GM18858 (cell line): ENCODE data around the gene FLOT1.

Experiments
- ATAC-seq: cut with Tn5 transposase; IDR thresholded peaks from one replicate; pipeline ENCODE4 v1.9.1; 2021; ENCODE audit not compliant: unreplicated experiment

FLOT1 gene, protein sequence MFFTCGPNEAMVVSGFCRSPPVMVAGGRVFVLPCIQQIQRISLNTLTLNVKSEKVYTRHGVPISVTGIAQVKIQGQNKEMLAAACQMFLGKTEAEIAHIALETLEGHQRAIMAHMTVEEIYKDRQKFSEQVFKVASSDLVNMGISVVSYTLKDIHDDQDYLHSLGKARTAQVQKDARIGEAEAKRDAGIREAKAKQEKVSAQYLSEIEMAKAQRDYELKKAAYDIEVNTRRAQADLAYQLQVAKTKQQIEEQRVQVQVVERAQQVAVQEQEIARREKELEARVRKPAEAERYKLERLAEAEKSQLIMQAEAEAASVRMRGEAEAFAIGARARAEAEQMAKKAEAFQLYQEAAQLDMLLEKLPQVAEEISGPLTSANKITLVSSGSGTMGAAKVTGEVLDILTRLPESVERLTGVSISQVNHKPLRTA

DNA sequence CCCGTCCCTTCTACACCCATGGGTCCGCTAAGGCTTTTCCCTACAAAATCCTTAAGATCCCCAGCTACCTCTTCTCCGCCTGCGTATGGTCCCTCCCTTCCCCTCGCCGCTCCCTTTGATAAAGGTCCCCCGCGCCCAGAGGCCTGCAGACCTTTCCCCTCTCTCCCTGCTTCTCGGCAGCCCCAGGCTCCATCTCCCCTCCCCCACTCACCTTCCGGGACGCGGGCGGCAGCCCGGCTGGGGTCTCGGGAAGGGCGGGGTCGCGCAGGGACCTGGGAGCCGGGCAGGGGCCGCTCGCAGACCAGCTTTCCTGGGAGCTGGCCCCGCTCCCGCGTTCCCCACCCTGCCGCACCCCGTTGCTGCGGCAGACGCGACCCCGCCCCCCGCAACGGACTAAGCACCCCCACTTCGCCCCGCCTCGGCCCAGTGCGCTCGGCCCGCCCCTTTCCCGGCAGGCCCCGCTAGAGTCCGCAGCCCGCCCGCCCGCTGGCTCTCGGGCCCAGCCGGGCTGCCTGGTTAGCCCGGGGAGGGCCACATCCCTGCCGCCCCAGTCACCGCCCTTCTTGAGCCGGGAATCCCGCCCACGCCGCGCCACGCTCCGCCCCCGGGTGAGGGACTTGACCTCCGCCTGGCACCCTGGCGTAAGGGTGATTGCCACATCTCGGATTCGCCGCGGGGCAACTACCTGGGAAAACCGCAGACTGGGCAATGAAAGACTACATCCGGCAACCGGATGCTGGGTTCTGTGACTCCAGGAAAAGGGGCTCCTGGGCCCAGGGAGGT lies at the start of gene FLOT1:
Gene FLOT1 (minus strand): TSS at position 372 of the 783 bp plus-strand sequence. CDS start 498 bp downstream, outside the sequence.
- ATAC-seq, result no peak

DNA sequence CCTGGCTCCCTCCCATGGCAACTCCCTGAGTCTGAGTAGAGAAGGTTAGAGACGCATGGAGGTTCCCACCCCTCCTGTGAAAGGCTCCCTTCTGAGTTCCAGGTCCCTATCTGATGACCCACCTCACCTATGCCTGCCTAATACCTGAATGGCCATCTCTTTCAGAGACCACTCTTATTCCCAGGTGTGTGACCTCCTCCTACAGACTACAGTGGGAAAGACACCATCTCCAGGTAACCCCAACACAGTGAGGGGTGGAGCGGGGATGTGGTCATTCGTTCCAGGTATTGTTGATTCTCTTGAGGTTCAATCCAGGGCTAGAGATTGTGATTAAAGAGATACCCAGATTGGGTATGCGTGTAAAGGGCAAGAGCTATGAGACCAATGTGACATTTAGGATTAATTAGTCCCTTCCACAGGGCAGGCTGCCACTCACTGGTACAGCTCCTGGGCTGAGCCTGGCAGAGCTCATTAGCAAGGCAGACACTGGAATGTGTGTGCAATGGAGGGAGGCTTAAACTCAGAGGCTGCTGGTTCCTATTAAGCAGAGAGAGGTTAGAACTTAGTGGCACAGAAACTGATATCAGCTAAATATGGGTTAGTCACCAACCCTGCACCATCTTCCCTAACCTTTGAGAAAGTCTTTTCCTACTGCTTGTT lies 48.4 kb upstream of the FLOT1 start:
- ATAC-seq, result no peak

DNA sequence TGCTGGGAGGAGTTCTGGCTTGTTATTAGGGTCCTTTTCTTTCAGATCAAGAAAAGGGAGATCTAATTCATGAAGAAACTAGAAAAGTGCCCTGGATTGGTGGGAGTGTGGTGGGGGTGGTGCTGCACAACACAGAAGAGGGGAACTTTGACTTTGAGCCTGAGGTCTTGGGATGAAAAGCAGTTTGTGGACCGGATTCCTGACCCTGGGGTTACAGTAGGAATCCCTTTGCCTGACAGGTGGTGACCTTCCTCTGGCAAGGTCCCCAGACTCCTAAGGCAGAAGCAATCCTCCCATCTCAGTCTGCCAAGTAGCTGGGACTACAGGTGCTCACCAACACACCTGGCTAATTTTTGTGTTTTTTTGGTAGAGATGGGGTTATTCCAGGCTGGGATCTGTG lies 47.1 kb upstream of the FLOT1 start:
- ATAC-seq, result no peak

DNA sequence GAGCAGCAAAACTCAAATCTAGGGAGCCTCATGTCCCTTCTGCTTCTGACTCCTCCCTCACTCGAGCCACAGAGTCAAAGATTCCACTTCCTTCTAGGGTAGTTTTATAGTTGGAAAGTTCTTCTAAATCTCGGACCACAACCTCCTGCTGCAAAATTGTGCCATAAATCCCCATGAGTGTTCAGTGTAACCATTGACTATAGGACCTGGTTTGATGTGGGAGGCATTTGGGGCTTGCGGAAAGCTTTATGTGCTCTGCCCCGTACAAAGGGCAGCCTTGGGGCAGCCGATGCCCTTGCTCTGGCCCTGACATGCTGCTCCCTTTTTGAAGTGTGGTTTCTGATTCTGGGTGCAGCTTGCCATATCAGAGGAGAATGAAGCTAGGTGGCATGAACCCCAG lies 45.5 kb upstream of the FLOT1 start:
- no peak for ATAC-seq

DNA sequence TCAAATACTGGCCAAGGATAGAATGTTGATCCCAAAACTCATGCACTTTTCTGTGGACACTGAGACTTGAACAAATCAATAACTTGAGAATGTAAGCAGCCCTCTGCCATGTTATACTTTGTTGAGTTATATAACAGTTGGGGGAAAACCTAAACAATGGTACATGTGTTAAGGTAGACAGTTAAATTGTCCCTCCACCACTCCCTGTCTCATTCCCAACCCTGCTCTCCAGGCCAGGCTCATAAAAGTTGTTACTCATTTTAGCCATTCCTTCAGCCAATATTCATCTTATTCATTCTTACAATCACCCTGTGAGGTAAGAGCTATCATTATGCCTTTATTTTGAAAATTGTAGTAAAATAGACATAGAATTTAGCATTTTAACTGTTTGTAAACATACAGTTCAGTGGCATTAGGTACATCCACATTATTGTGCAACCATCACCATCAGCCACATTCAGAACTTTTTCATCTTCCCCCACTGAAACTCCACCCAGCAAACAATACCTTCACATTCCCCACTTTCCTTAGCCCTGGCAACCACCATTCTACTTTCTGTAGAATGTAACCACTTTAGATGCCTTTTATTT lies 40.0 kb upstream of the FLOT1 start:
- ATAC-seq, result no peak

DNA sequence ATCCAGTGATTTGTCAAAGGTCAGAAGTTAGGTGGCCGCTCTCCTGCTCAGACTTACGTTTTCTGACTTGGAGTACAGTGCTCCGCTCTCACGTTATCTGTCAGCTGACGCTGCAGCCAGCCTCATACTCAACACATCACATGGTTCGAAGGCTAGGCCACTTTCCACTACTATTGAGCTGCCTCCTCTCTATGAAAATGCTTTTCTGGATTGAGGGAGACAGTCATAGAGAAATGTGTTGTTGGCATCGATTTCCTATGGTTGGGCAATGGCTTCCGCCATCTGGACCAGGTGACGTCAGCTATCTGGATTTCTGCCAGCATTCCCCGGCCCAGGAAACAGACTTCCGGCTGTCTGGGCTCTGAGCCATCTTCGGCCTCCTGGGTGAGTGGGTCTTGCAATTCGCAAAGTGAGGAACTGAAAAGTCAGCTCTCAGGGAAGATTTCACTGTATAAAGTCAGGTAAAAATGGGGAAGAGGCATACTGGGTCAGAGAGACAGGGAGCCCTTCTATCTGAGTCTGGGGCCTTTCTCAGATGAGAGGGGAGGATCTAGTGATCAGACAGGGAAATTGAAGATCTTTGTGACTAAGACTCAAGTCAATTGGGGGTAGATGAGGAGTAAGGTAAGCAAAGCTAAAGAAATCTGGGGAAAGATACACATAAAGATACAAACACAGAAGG lies 39.4 kb upstream of the FLOT1 start:
- ATAC-seq, result no peak

DNA sequence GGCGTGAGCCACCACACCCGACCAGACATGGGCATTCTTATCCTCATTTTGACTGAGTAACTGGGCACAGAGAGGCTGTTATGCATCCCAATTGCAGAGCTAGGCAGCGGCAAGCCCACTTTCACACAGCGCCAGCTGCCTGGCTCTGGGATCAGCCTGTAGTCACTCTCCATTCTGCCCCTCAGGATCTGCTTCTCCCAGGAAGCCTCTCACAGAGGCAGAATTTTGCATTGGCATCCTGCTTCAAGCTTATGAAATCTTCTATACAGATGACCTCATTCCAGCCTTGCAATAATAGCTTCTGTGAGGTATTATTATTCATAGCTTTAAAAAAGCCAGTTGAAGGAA lies 38.9 kb upstream of the FLOT1 start:
- ATAC-seq, result no peak

DNA sequence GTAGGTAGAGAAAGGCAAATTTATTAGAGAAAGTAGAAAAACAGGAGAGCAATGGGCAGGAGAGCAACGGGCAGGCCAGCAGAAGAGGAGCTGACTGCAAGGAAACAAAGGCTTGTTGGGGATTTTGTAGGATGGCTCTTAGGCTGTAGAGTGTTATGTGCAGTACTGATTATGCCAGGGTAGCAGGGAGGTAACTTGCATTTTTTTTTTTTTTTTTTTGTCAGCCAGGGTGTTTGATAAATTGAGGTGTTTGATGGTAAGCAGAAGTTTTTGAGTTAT lies 38.1 kb upstream of the FLOT1 start:
- ATAC-seq, result no peak

DNA sequence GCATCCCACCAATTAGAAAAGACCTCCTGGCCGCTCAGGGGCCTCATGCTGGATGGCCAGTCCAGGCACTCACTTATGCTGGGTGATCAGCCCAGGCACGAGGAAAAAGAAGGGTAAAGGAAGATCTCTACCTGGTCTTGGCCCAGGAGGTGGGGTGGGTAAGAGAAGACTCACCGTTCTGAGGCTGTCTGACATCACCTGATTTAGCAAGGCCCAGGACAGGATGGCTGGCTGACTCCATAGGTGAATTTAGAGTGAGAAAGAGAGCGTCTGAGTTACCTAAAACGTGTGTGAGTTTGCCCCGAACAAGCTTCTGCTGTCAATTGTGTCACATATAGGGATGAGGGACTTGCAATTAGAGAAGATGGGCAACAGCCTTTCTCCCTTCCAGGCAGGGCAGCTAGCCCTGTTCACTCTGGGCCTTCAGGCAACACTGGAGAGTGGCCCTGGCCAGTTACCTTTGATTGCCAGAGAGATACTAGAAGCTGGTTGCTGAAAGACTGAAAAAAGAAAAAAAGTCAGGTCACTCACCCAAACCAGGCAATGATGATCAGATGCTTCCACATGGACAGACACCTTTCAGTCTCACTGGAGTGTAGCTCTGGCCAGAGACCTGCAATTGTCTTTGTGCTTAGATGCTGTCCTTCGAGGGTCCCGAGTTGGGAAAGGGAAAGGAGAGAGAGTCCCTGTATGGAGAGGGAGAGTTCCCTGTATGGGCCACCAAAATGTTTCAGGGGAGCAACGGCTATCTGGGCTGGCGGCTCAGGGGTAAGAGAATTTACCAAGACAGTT lies 37.6 kb upstream of the FLOT1 start:
- no peak for ATAC-seq

DNA sequence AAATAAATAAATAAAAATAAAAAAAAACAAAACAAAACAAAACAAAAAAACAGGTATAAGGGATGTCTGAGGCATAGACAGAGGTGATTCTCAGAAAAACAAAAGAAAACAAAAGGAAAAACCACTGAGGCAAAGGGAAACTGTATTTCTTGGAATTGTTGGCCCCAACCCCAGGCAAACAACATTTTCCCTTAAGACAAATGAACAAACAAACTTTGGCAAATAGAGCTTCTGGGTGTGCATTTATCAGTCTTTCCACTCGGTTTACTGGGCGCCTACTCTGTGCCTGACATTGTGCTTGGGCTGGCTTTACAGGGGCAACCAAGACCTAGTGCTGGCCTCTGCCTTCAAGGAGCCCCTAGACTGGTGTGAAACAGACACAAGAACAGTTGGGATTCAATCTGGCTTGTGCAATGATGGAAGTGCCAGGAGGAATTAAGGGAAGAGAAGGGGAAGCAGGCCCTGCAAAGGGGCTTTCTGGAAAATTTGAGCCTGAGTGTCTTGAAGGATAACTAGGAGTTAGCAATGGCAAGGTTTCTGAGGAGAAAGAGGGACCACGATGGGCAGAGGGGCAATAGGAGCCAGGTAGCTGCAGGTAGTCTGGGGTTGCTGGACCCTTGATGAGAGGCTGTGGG lies 35.6 kb upstream of the FLOT1 start:
- ATAC-seq, result no peak

DNA sequence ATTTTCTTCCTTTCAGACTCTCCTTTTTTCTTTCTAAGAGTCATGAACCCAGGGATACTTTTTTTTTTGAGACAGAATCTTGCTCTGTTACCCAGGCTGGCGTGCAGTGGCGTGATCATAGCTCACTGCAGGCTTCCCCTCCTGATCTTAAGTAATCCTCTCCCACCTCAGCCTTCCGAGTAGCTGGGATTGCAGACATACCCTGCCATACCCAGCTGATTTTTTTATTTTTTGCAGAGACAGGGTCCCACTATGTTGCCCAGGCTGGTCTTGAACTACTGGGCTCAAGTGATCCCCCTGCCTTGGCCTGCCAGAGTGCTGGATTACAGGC lies 34.6 kb upstream of the FLOT1 start:
- no peak for ATAC-seq

DNA sequence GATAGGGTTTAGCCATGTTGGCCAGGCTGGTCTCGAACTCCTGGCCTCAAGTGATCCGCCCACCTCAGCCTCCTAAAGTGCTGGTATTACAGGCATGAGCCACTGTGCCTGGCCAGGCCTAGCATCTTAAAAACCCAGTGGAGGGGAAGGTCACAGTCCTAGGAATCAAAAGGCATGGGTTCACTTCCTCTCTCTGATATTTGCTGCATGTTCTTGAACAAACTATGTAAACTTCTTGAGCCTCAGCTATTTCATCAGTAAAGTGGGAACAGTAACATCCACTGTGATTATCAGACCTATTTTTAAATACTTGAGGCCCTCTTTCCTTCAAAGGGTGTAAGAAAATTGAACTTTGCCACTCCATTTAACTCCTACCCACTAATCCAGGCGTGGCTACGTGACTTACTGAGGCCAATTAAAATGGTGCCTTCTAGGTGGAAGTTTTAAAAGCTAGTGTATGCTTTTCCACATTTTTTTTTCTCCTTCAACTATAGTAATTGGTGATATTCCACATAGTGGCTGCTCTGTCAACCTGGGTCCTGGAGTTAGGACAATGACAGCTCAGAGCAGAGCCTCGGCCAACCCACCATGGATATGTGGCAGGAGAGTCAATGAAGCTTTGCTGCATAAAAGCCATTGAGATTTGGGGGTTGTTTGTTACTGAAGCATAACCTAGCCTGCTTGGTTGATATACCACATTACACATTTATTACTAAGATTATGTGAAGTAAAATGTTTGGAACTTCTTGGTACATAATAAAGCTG lies 34.1 kb upstream of the FLOT1 start:
- ATAC-seq, result no peak

DNA sequence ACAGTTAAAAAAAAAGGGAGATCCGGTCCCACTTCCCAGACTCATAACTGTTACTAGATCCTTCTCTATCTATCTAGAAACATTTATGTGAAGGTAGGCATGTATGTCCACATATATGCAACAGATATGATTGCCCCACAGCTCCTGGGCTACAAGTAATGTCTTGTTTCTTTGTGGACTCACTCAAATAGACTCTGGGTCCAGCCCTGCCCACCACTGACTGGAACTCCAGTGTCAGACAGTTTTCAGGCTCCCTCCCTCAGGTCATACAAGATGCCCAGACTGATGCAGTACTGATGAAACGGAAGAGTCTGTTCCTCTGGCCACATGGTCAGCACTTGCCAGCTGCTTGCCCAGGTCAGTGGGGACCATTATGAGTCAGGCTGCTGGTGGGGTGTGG lies 32.6 kb upstream of the FLOT1 start:
- ATAC-seq, result no peak

DNA sequence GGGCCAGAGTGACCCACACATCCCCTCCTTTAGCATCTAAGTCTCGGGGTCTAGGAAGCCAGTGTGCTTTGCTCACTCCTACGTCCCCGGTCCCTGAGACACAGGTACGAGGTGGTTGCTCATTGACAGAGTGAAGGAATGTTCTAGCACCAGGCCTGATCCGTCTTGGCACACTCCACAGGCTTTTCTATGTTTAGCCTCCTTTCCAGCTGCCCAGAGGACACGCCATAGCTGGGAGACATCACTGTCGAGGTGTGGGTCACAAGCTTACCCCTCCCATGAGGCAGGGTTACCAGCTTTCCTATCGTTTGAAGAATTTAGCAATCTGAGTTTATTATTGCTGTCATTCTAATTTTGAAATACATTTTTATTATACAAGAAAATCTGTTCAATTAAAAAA lies 32.2 kb upstream of the FLOT1 start:
- no peak for ATAC-seq

DNA sequence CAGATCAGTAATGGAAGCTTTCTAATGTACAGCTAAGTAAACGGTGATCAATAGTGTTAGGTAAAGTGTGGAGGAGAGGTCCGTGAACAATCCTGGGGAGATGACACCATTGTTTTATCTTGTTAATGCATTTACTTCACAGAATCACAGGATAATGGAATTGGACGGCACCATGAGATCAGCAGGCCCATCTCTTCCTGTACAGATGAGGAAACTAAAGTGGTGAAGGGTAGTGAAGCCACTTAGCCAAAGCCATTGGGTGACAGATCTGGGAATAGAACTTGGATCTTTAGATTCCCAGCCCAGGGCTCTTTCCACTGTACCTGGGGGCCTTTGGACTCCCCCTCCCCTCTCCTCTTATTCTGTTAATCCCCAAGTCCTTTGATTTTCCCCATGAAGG lies 28.1 kb upstream of the FLOT1 start:
- ATAC-seq, result no peak

DNA sequence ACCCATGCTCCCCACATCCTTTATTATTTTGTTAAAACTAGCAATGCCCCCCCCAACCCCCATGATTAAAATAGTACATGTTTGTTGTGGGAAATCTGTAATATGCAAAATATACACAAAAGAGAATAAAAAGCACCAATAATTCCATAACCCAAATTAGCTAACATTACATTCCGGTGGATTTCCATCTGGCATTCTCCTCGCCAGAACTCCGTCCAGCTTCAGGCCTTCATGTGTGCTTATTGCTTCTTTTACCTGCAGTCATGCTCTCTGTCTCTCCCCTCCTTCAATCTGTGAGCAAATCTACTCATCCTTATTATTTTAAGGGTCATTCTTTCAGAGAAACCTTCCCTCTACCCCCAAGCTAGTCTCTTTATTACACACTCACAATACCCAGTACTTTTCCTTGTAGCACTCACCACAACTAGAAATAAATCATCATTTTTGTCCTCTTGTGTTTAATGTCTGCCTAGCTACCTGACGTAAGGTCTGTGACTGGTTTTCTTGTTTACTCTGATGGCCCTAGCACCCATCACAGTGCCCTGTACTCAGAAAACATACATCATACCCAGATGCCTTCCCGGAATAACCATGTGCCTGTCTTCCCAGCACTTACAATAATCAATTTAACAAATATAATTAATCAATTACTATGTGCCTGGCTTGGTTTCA lies 27.5 kb upstream of the FLOT1 start:
- ATAC-seq, result no peak

DNA sequence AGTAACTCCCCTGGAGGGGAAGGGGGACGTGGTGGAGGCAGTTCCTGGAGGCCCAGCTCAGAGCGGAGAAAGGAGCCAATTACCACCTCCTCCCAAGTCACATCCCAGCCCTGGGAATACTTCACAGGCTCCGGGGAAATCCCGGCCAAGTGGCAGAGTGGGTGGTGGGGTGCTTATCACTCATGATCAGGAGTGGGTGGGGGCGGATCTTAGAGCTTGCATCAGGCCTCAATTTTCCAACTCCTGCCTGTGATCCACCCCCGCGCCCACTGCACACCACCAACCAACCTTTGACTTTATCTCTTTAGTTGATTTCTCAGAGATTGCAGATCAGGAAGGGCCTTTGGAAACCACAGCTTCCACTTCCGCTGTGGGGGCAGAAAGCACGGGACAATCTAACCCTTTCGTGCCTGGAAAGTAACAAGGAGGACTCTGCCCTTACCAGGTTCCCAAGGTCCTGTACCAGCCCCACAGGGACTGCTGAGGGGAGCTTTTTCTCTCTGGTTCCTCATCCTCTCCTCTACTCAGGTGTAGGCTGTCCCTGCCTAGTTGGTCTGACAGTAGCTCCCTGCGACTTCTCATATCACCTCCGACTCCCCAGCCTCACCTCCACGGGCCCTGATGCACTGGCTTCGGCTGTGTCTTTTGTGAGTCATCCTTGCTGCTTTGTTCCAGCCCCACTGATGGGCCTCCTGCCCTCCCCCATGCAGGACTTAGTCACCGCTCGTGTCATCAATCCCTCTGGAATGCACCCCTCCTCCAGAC lies 26.8 kb upstream of the FLOT1 start:
- no peak for ATAC-seq

DNA sequence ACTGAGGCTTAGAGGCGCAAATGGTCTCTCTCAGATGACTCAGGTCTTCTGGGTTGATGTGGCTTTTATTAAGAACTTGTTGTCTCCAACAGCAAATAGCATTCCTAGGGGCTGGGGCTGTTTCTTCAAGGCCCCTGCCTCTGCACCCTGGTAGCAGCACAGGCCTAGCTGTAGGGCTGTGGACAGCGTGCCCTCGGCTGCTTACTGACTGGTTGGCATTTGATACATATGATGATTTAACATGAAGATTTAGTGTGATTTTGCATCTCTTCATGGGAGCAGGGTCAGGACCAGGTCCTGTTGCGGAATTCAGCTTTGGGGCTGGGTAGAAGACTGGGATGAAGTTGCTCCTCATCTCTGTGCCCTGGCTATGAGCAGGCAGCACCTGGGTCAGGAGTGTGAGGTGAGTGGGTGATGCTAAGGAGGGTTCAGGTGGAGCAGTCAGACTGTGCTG lies 26.2 kb upstream of the FLOT1 start:
- ATAC-seq, result no peak
